CD14-positive monocyte (primary cell): ENCODE measurements around the gene ASB4. TPM values are rescaled to one million over a fixed set of nuclear protein-coding genes. Genes with fewer than 3 reads are reported as not detected.

Experiments
- DNase-seq, 3 donors: peaks; one replicate each; pipeline ENCODE4 v3.0.0-alpha.2; 2011 to 2022
- H2AFZ ChIP-seq: 2 replicates; pipeline ENCODE4 v1.6.0; 2012; ENCODE audit warnings: mild to moderate bottlenecking, low read depth, low read length, inconsistent platforms; ENCODE audit not compliant: insufficient read depth, poor library complexity, severe bottlenecking
- H3K27ac ChIP-seq, 2 donors: 1 replicate in 1 of 2; 2 replicates in 1 of 2; pipeline ENCODE4 v1.5.1; 2012 to 2013; ENCODE audit warnings: low read length in 2 of 2, control low read depth in 1 of 2, inconsistent platforms in 1 of 2, low read depth in 1 of 2, mild to moderate bottlenecking in 1 of 2
- H3K27me3 ChIP-seq, 2 donors: one replicate each; pipeline versions ENCODE4 v1.6.0 to v1.6.1; 2011 to 2013; ENCODE audit warnings: low read length in 2 of 2; ENCODE audit not compliant: control insufficient read depth in 2 of 2, insufficient read depth in 2 of 2
- H3K36me3 ChIP-seq, 2 donors: replicated peaks in 1 of 2; 1 replicate in 1 of 2; 2 replicates in 1 of 2; pipeline versions ENCODE4 v1.5.1 to v1.6.1; 2012 to 2013; ENCODE audit warnings: low read length in 2 of 2, control low read depth in 1 of 2, inconsistent platforms in 1 of 2, mild to moderate bottlenecking in 1 of 2; ENCODE audit not compliant: insufficient read depth in 2 of 2, control insufficient read depth in 1 of 2
- H3K4me1 ChIP-seq, 2 donors: 1 replicate in 1 of 2; 2 replicates in 1 of 2; pipeline versions ENCODE4 v1.5.1 to v1.6.1; 2012 to 2013; ENCODE audit warnings: low read length in 2 of 2, control low read depth in 1 of 2, inconsistent platforms in 1 of 2, mild to moderate bottlenecking in 1 of 2, moderate library complexity in 1 of 2; ENCODE audit not compliant: insufficient read depth in 2 of 2, control insufficient read depth in 1 of 2
- H3K4me2 ChIP-seq: replicated peaks from 2 replicates; pipeline ENCODE3; 2012; ENCODE audit warnings: low read length, moderate library complexity, mild to moderate bottlenecking; ENCODE audit not compliant: poor library complexity, severe bottlenecking; ENCODE audit errors: extremely low read depth
- H3K4me3 ChIP-seq, 3 experiments: fragments of 200-600 bp in 1 of 3; sonication (generic) in 1 of 3; replicated peaks in 1 of 3; 1 replicate in 2 of 3; 2 replicates in 1 of 3; pipeline ENCODE4 v1.5.1; 2011 to 2013; ENCODE audit warnings: low read length in 3 of 3, mild to moderate bottlenecking in 3 of 3, control low read depth in 2 of 3, low read depth in 2 of 3, inconsistent platforms in 1 of 3, moderate library complexity in 1 of 3
- H3K79me2 ChIP-seq: 2 replicates; pipeline ENCODE4 v1.6.0; 2012; ENCODE audit warnings: mild to moderate bottlenecking, control low read depth, inconsistent platforms, low read length, moderate library complexity; ENCODE audit not compliant: insufficient read depth
- H3K9ac ChIP-seq: 2 replicates; pipeline ENCODE4 v1.6.0; 2017; ENCODE audit warnings: low read length, mild to moderate bottlenecking; ENCODE audit not compliant: insufficient read depth, poor library complexity, severe bottlenecking
- H3K9me3 ChIP-seq, 2 donors: replicated peaks in 1 of 2; 1 replicate in 1 of 2; 2 replicates in 1 of 2; pipeline versions ENCODE4 v1.5.1 to v1.6.1; 2012 to 2013; ENCODE audit warnings: low read length in 2 of 2, control low read depth in 1 of 2; ENCODE audit not compliant: control insufficient read depth in 1 of 2, insufficient read depth in 1 of 2
- H4K20me1 ChIP-seq: 2 replicates; pipeline ENCODE4 v1.6.0; 2012; ENCODE audit warnings: mild to moderate bottlenecking, low read length, control low read depth, moderate library complexity; ENCODE audit not compliant: insufficient read depth
- H3K27ac Mint-ChIP-seq, 7 donors: one replicate each; pipeline ENCODE4 v1.8.0; 2020; ENCODE audit warnings: mild to moderate bottlenecking in 7 of 7, mixed read lengths in 7 of 7, moderate library complexity in 6 of 7, inconsistent platforms in 2 of 7
- H3K27me3 Mint-ChIP-seq, 3 donors: one replicate each; pipeline ENCODE4 v1.8.0; 2021 to 2022; ENCODE audit warnings: low read depth in 3 of 3, mild to moderate bottlenecking in 3 of 3, mixed read lengths in 3 of 3, moderate library complexity in 3 of 3, inconsistent platforms in 1 of 3
- H3K36me3 Mint-ChIP-seq, 2 donors: one replicate each; pipeline ENCODE4 v1.8.0; 2020; ENCODE audit warnings: mixed read lengths in 2 of 2, inconsistent platforms in 1 of 2, mild to moderate bottlenecking in 1 of 2
- H3K4me1 Mint-ChIP-seq: one replicate; pipeline ENCODE4 v1.8.0; 2020; ENCODE audit warnings: mild to moderate bottlenecking, mixed read lengths
- H3K4me3 Mint-ChIP-seq, 2 donors: one replicate each; pipeline ENCODE4 v1.8.0; 2020; ENCODE audit warnings: mild to moderate bottlenecking in 2 of 2, mixed read lengths in 2 of 2, moderate library complexity in 1 of 2
- H3K9me3 Mint-ChIP-seq, 7 donors: one replicate each; pipeline ENCODE4 v1.8.0; 2020 to 2022; ENCODE audit warnings: mixed read lengths in 7 of 7, mild to moderate bottlenecking in 6 of 7, moderate library complexity in 6 of 7, inconsistent platforms in 2 of 7
- WGBS: methylation state at CpG from one replicate; pipeline ENCODE4 v1.1.5; 2013; ENCODE audit warnings: missing lambda C conversion rate; ENCODE audit not compliant: insufficient coverage; 5-methylcytosine and 5-hydroxymethylcytosine counted together
- intact Hi-C, 2 donors: fragments of 100-400 bp; cut with micrococcal nuclease; formaldehyde crosslinking; loops; one replicate each; pipeline versions ENCODE4 v1.15.0 to v1.15.1; 2023
- polyA plus RNA-seq, 3 donors: library from polyadenylated mRNA; depleted of rRNA in 1 of 3; unstranded in 2 of 3; stranded (reverse) in 1 of 3; fragments of 300-500 nt in 2 of 3; fragments of >200 nt in 1 of 3; fragmentation: Illumina TruSeq in 2 of 3; gene quantifications; 1 replicate in 2 of 3; 2 replicates in 1 of 3; pipeline ENCODE4 v1.2.3, GENCODE V29; 2012 to 2021
- TF ChIP-seq, protein P1 (sequence below): fragments of 200-600 bp; IDR thresholded peaks from one replicate; pipeline ENCODE4 v1.8.0; 2022; ENCODE audit warnings: antibody characterized with exemption, mild to moderate bottlenecking

Gene ASB4
- polyA plus RNA-seq, 3 donors: not detected

DNA sequence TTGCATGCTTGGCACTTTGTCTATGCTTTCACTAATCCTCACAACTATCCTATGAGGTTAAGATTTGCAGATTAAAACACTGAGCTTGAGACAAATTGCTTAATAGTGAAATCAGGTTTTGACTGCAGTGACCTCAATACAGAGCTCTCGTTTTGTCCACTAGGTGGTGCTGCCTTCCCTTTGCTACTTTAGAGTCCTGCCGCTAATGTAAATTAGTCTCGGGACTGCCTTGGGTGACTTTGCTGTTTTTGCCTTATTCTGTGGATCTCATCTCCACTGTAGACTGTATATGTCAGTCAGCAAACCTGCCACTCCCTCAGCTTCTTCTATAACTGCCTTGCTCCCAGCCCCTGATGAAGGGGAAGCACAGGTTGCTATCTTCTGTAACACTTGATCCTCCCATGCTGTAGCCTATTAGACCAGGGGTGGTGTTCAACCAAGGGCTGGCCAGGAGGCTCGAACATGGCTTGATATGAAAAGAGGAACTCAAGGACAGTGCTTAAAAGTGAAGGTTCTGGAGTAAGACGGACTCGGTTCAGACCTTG, 26.0 kb downstream of the ASB4 start:
- Histone ChIP-seq H3K27ac (no peak overlapping the region), H2AFZ (peak overlapping the region; percentile 66), H3K27me3 (no peaks in the 10 kb centered on the region), H3K4me3 (peak overlapping the region in 1 of 3 experiments; percentile 12), H3K79me2 (no peaks in the 10 kb centered on the region), H3K36me3 (no peaks in the 10 kb centered on the region), H3K4me1 (peaks cover 4% of the 10 kb centered on the region in 2 donors), H3K9me3 (no peaks in the 10 kb centered on the region), H3K9ac (no peak overlapping the region), H3K4me2 (peak overlapping the region; percentile 43), H4K20me1 (no peaks in the 10 kb centered on the region)
- peaks cover 0 to 2% (median 2%) of the 10 kb centered on the region in 3 donors for H3K27me3 Mint-ChIP-seq
- intact Hi-C loops: loop anchor here (5.0 kb wide), 1 partner anchor 176 kb away; no protein-coding TSS in a partner anchor
- DNase-seq: peak; percentile 74 to 85 (median 78)
- peaks cover 6% of the 10 kb centered on the region for H3K4me1 Mint-ChIP-seq
- TF ChIP-seq, protein P1, sequence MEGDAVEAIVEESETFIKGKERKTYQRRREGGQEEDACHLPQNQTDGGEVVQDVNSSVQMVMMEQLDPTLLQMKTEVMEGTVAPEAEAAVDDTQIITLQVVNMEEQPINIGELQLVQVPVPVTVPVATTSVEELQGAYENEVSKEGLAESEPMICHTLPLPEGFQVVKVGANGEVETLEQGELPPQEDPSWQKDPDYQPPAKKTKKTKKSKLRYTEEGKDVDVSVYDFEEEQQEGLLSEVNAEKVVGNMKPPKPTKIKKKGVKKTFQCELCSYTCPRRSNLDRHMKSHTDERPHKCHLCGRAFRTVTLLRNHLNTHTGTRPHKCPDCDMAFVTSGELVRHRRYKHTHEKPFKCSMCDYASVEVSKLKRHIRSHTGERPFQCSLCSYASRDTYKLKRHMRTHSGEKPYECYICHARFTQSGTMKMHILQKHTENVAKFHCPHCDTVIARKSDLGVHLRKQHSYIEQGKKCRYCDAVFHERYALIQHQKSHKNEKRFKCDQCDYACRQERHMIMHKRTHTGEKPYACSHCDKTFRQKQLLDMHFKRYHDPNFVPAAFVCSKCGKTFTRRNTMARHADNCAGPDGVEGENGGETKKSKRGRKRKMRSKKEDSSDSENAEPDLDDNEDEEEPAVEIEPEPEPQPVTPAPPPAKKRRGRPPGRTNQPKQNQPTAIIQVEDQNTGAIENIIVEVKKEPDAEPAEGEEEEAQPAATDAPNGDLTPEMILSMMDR: peak; percentile 89
- H3K9me3 Mint-ChIP-seq: no peaks in the 10 kb centered on the region
- peak overlapping the region in 3 of 7 donors; percentile 48 to 66 (median 48) for H3K27ac Mint-ChIP-seq
- peak overlapping the region; percentile 47 to 59 for H3K4me3 Mint-ChIP-seq
- 10% methylated on average over 1 of the region's 6 CpGs for WGBS
- H3K36me3 Mint-ChIP-seq: no peaks in the 10 kb centered on the region

DNA sequence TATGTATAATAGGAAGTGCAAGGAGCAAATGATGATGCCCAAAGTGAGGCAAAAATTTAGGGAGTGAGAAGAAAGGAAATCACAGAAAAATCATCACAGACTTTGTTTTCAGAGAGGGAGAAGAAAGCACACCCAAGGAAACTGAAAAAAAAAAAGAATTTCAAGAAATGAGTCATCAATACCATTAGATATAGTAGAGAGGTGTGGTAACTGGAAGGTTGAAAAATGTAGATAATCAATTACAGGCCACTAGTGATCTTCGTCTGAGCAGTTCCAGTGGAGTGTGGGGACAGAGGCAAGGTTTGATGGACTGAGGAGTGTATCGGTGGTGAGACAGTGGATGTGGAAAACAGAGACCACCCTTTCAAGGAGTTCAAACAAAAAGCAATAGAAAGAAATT, 31.7 kb downstream of the ASB4 start:
- H3K27ac Mint-ChIP-seq: no peak overlapping the region
- no peaks in the 10 kb centered on the region for H3K79me2 ChIP-seq
- 71% methylated on average over 2 of the region's 2 CpGs for WGBS

More for the DNA sequence above, 31.7 kb downstream of the ASB4 start:
- no peak overlapping the region for H3K9ac ChIP-seq
- Mint-ChIP-seq H3K27me3 (peaks cover 0 to 2% (median 2%) of the 10 kb centered on the region in 3 donors), H3K36me3 (no peaks in the 10 kb centered on the region), H3K4me1 (peaks cover 2% of the 10 kb centered on the region), H3K9me3 (no peaks in the 10 kb centered on the region), H3K4me3 (no peak overlapping the region)
- no peaks in the 10 kb centered on the region for H3K36me3 ChIP-seq
- no peaks in the 10 kb centered on the region for H4K20me1 ChIP-seq
- no peak for DNase-seq
- intact Hi-C loops: no loop called here
- H3K9me3 ChIP-seq: no peaks in the 10 kb centered on the region
- H2AFZ ChIP-seq: no peak overlapping the region
- no peak overlapping the region for H3K4me2 ChIP-seq
- H3K27ac ChIP-seq: no peak overlapping the region
- no peak overlapping the region for H3K4me3 ChIP-seq
- TF ChIP-seq, protein P1: no peak
- no peaks in the 10 kb centered on the region for H3K4me1 ChIP-seq
- H3K27me3 ChIP-seq: peaks cover 0 to 2% of the 10 kb centered on the region in 2 donors
